ENCODE results near the gene C20orf204.

Gene C20orf204

GRCh38 chr20:64025826-64026412, 10.1 kb upstream of the C20orf204 start:
- no peak for DNase-seq (ENCODE audit: low read depth, low spot score)
- TF ChIP-seq CTCF (IDR thresholded peaks at IDR 0.05; ENCODE audit: low read depth, low read length) = no peak
- in situ Hi-C loops (cut with HindIII; ENCODE audit: low sequenced_read_pairs) = no loop called here
- H3K4me3 ChIP-seq (ENCODE audit: low read depth, low read length) = no peak overlapping the region

GRCh38 chr20:64027981-64028685, 7.8 kb upstream of the C20orf204 start:
- in situ Hi-C loops (cut with HindIII; ENCODE audit: low sequenced_read_pairs) = no loop called here
- H3K4me3 ChIP-seq (ENCODE audit: low read depth, low read length) = no peak overlapping the region
- DNase-seq (ENCODE audit: low read depth, low spot score) = no peak
- TF ChIP-seq CTCF (IDR thresholded peaks at IDR 0.05; ENCODE audit: low read depth, low read length) = no peak

GRCh38 chr20:64029293-64030117, 6.5 kb upstream of the C20orf204 start:
- TF ChIP-seq CTCF (IDR thresholded peaks at IDR 0.05; ENCODE audit: low read depth, low read length) = no peak
- in situ Hi-C loops (cut with HindIII; ENCODE audit: low sequenced_read_pairs) = no loop called here
- no peak for DNase-seq (ENCODE audit: low read depth, low spot score)
- H3K4me3 ChIP-seq (ENCODE audit: low read depth, low read length) = no peak overlapping the region

- no peak overlapping the region for H3K4me3 ChIP-seq (ENCODE audit: low read depth, low read length)
- in situ Hi-C loops (cut with HindIII; ENCODE audit: low sequenced_read_pairs) = no loop called here
- no peak for DNase-seq (ENCODE audit: low read depth, low spot score)
- TF ChIP-seq CTCF (IDR thresholded peaks at IDR 0.05; ENCODE audit: low read depth, low read length) = no peak
Observed at GRCh38 chr20:64030371-64031134, 5.4 kb upstream of the C20orf204 start.

GRCh38 chr20:64031822-64032314, 4.1 kb upstream of the C20orf204 start:
- no peak overlapping the region for H3K4me3 ChIP-seq (ENCODE audit: low read depth, low read length)
- in situ Hi-C loops (cut with HindIII; ENCODE audit: low sequenced_read_pairs) = no loop called here
- no peak for DNase-seq (ENCODE audit: low read depth, low spot score)
- TF ChIP-seq CTCF (IDR thresholded peaks at IDR 0.05; ENCODE audit: low read depth, low read length) = no peak
